Endothelial cell (in vitro differentiated cells): ENCODE data around the gene B4GALNT2. TPM values are rescaled to one million over a fixed set of nuclear protein-coding genes. Genes with fewer than 3 reads are reported as not detected.
A peak's percentile ranks its signal among the peaks of the same experiment; 100 is the strongest.

Source experiments
- DNase-seq: peaks from one replicate; pipeline ENCODE4 v3.0.0; 2021; ENCODE audit warnings: low spot score
- H3K27ac Mint-ChIP-seq: one replicate; pipeline ENCODE4 v1.8.0; 2021; ENCODE audit warnings: mixed read lengths, inconsistent platforms; ENCODE audit not compliant: unreplicated experiment
- H3K27me3 Mint-ChIP-seq: one replicate; pipeline ENCODE4 v1.8.0; 2021; ENCODE audit warnings: mild to moderate bottlenecking, moderate library complexity, mixed read lengths, inconsistent platforms; ENCODE audit not compliant: unreplicated experiment
- H3K36me3 Mint-ChIP-seq: one replicate; pipeline ENCODE4 v1.8.0; 2021; ENCODE audit warnings: mild to moderate bottlenecking, low read depth, mixed read lengths, inconsistent platforms; ENCODE audit not compliant: unreplicated experiment
- H3K4me1 Mint-ChIP-seq: one replicate; pipeline ENCODE4 v1.8.0; 2021; ENCODE audit warnings: mild to moderate bottlenecking, mixed read lengths, inconsistent platforms; ENCODE audit not compliant: unreplicated experiment
- H3K4me3 Mint-ChIP-seq: one replicate; pipeline ENCODE4 v1.8.0; 2021; ENCODE audit warnings: mild to moderate bottlenecking, mixed read lengths, inconsistent platforms; ENCODE audit not compliant: unreplicated experiment
- H3K9me3 Mint-ChIP-seq: one replicate; pipeline ENCODE4 v1.8.0; 2021; ENCODE audit warnings: mixed read lengths, inconsistent platforms; ENCODE audit not compliant: unreplicated experiment
- CTCF ChIP-seq: fragments of 200-600 bp; sonication (generic); IDR thresholded peaks from one replicate; pipeline ENCODE4 v1.5.0; 2021; ENCODE audit warnings: antibody characterized with exemption; ENCODE audit not compliant: unreplicated experiment
- total RNA-seq: library from RNA; stranded (reverse); fragmentation: NEBNext Ultra II Directional; extraction: Animal tissue kit (Norgen Biotek cat#: 25700); gene quantifications from one replicate; pipeline ENCODE4 v1.2.1, GENCODE V29; 2021; ENCODE audit not compliant: unreplicated experiment

The B4GALNT2 gene
- total RNA-seq, 1 donor from 2014 or later = not detected

- Mint-ChIP-seq H3K9me3 (no peaks in the 10 kb centered on the region), H3K4me3 (peak overlapping the region; percentile 38), H3K4me1 (peaks cover 44% of the 10 kb centered on the region), H3K27ac (peak overlapping the region; percentile 30), H3K27me3 (peaks cover 9% of the 10 kb centered on the region), H3K36me3 (peaks cover 27% of the 10 kb centered on the region)
- DNase-seq = no peak
- TF ChIP-seq CTCF = no peak
Observed at GRCh38 chr17:49217651-49218413, 85.3 kb downstream of the B4GALNT2 start.

GRCh38 chr17:49218941-49219913 lies 86.7 kb downstream of the B4GALNT2 start:
- peaks cover 33% of the 10 kb centered on the region for H3K36me3 Mint-ChIP-seq

GRCh38 chr17:49219987-49220386 lies 87.4 kb downstream of the B4GALNT2 start:
- TF ChIP-seq CTCF = no peak
- Mint-ChIP-seq H3K4me1 (peaks cover 38% of the 10 kb centered on the region), H3K36me3 (peaks cover 28% of the 10 kb centered on the region), H3K27ac (no peak overlapping the region), H3K27me3 (peaks cover 9% of the 10 kb centered on the region), H3K9me3 (no peaks in the 10 kb centered on the region), H3K4me3 (no peak overlapping the region)
- no peak for DNase-seq

More at GRCh38 chr17:49218941-49219913, 86.7 kb downstream of the B4GALNT2 start:
- Mint-ChIP-seq H3K4me3 (no peak overlapping the region), H3K9me3 (no peaks in the 10 kb centered on the region), H3K4me1 (peaks cover 42% of the 10 kb centered on the region), H3K27ac (no peak overlapping the region), H3K27me3 (peaks cover 7% of the 10 kb centered on the region)
- no peak for DNase-seq
- no peak for TF ChIP-seq CTCF

- Mint-ChIP-seq H3K4me3 (peak overlapping the region; percentile 52), H3K9me3 (no peaks in the 10 kb centered on the region), H3K27me3 (peaks cover 17% of the 10 kb centered on the region), H3K27ac (no peak overlapping the region), H3K4me1 (peaks cover 17% of the 10 kb centered on the region), H3K36me3 (peaks cover 17% of the 10 kb centered on the region)
- DNase-seq = no peak
- TF ChIP-seq CTCF = no peak
Observed at GRCh38 chr17:49223168-49223516, 90.6 kb downstream of the B4GALNT2 start.
